ENCODE data around the gene SLC35B2. TPM values are rescaled to one million over a fixed set of nuclear protein-coding genes. Genes with fewer than 3 reads are reported as not detected.

SLC35B2 gene
- polyA plus RNA-seq, 3 donors, result 17.4 to 54.0 (median 30.6) TPM

DNA sequence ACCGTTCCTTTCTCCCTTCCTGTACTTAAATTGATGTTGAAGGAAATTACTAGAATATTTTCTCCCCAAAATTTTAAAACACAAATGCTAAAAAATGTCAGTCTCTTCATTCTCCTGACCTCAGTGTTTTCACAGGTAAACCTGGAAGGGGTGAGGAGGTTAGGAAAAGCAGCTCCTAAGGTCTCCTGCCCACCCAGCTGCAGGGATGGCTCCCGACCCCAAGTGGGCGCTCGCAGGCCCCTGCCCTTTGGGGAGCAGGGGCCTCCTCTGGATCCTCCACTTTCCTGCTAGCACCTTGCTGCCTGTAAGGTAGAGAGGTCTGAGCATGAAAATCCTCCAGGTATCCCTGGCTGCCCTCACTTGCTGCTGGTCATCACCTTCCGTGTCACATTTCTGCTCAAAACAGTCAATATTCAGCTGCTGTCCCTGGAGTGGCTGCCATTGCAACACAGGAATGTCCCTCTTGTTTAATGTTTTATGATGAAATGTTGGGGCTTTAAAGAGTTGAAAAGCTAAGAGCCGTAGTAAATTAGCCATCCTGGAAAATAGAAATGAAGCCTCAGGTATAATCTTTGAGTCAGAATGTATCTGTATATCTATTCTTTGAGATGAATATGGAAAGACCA is 21.3 kb downstream of the SLC35B2 start:
- TF ChIP-seq, protein P1, sequence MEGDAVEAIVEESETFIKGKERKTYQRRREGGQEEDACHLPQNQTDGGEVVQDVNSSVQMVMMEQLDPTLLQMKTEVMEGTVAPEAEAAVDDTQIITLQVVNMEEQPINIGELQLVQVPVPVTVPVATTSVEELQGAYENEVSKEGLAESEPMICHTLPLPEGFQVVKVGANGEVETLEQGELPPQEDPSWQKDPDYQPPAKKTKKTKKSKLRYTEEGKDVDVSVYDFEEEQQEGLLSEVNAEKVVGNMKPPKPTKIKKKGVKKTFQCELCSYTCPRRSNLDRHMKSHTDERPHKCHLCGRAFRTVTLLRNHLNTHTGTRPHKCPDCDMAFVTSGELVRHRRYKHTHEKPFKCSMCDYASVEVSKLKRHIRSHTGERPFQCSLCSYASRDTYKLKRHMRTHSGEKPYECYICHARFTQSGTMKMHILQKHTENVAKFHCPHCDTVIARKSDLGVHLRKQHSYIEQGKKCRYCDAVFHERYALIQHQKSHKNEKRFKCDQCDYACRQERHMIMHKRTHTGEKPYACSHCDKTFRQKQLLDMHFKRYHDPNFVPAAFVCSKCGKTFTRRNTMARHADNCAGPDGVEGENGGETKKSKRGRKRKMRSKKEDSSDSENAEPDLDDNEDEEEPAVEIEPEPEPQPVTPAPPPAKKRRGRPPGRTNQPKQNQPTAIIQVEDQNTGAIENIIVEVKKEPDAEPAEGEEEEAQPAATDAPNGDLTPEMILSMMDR (IDR thresholded peaks at IDR 0.05), result no peak
- 100% methylated on average over 1 of the region's 6 CpGs for WGBS (ENCODE audit: insufficient coverage)
- Histone ChIP-seq H3K9ac (ENCODE audit: insufficient read depth, low read length, poor library complexity, severe bottlenecking) (no peak overlapping the region), H4K20me1 (ENCODE audit: insufficient read depth, low read length) (no peaks in the 10 kb centered on the region), H3K4me3 (replicated peaks in 1 of 3; ENCODE audit: low read depth in 2 of 3, low read length in 3 of 3) (no peak overlapping the region), H3K79me2 (ENCODE audit: insufficient read depth, low read length) (no peaks in the 10 kb centered on the region), H3K4me2 (replicated peaks; ENCODE audit: extremely low read depth, low read length, poor library complexity, severe bottlenecking) (no peak overlapping the region), H3K4me1 (ENCODE audit: control insufficient read depth in 1 of 2, insufficient read depth in 2 of 2, low read length in 2 of 2) (peaks cover 32 to 35% of the 10 kb centered on the region in 2 donors), H3K27ac (ENCODE audit: low read depth in 1 of 2, low read length in 2 of 2) (no peak overlapping the region), H3K36me3 (replicated peaks in 1 of 2; ENCODE audit: control insufficient read depth in 1 of 2, insufficient read depth in 2 of 2, low read length in 2 of 2) (peaks cover under 1 to 5% of the 10 kb centered on the region in 2 donors), H3K9me3 (replicated peaks in 1 of 2; ENCODE audit: control insufficient read depth in 1 of 2, insufficient read depth in 1 of 2, low read length in 2 of 2) (no peaks in the 10 kb centered on the region), H2AFZ (ENCODE audit: insufficient read depth, low read depth, low read length, poor library complexity, severe bottlenecking) (no peak overlapping the region), H3K27me3 (ENCODE audit: control insufficient read depth in 2 of 2, insufficient read depth in 2 of 2, low read length in 2 of 2) (no peaks in the 10 kb centered on the region)
- Mint-ChIP-seq H3K27me3 (ENCODE audit: low read depth in 3 of 3) (peaks cover 0 to 6% (median 3%) of the 10 kb centered on the region in 3 donors), H3K9me3 (no peaks in the 10 kb centered on the region), H3K4me1 (peaks cover 50% of the 10 kb centered on the region), H3K36me3 (peaks cover 12 to 15% of the 10 kb centered on the region in 2 donors), H3K27ac (no peak overlapping the region), H3K4me3 (no peak overlapping the region)
- peak in 1 of 3 donors; percentile 41 for DNase-seq
- intact Hi-C loops (cut with micrococcal nuclease), result loop anchor here (2.0 to 5.0 kb wide), 2 partner anchors 15 to 64 kb away; no protein-coding TSS in a partner anchor

DNA sequence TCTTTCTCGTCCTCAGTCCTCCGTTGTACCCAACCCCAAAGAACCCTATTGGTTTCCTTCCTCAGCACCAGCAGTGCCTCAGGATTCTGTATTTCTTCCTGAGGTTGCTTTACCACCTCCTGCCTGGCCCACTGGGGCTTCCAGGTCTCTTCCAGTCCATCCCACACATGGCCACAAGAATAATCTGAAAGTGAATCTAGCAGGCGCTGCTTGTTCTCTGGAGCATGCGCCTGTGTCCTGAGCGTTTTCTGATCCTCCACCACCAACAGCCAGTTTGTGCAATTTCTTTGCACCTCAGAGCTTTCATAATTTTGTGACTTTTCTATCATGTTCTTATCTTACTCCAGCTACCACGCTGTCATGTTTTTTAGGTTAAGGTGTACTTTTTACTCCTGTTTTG is 22.1 kb downstream of the SLC35B2 start:
- no peak overlapping the region for H3K4me3 Mint-ChIP-seq
- peaks cover 16 to 23% of the 10 kb centered on the region in 2 donors for H3K36me3 Mint-ChIP-seq
- H3K9me3 ChIP-seq (replicated peaks in 1 of 2; ENCODE audit: control insufficient read depth in 1 of 2, insufficient read depth in 1 of 2, low read length in 2 of 2), result no peaks in the 10 kb centered on the region
- 71% methylated on average over 4 of the region's 6 CpGs for WGBS (ENCODE audit: insufficient coverage)
- H3K27me3 Mint-ChIP-seq (ENCODE audit: low read depth in 3 of 3), result peaks cover 0 to 6% (median 3%) of the 10 kb centered on the region in 3 donors
- no peak overlapping the region for H3K4me2 ChIP-seq (replicated peaks; ENCODE audit: extremely low read depth, low read length, poor library complexity, severe bottlenecking)
- H2AFZ ChIP-seq (ENCODE audit: insufficient read depth, low read depth, low read length, poor library complexity, severe bottlenecking), result no peak overlapping the region
- H3K36me3 ChIP-seq (replicated peaks in 1 of 2; ENCODE audit: control insufficient read depth in 1 of 2, insufficient read depth in 2 of 2, low read length in 2 of 2), result peaks cover 5 to 7% of the 10 kb centered on the region in 2 donors
- peak overlapping the region in 3 of 7 donors; percentile 26 to 60 (median 41) for H3K27ac Mint-ChIP-seq
- no peak overlapping the region for H3K27ac ChIP-seq (ENCODE audit: low read depth in 1 of 2, low read length in 2 of 2)
- H3K4me1 Mint-ChIP-seq, result peaks cover 51% of the 10 kb centered on the region
- H3K4me1 ChIP-seq (ENCODE audit: control insufficient read depth in 1 of 2, insufficient read depth in 2 of 2, low read length in 2 of 2), result peaks cover 32 to 35% of the 10 kb centered on the region in 2 donors
- H3K27me3 ChIP-seq (ENCODE audit: control insufficient read depth in 2 of 2, insufficient read depth in 2 of 2, low read length in 2 of 2), result no peaks in the 10 kb centered on the region
- no peak overlapping the region for H3K9ac ChIP-seq (ENCODE audit: insufficient read depth, low read length, poor library complexity, severe bottlenecking)
- no peak for DNase-seq
- intact Hi-C loops (cut with micrococcal nuclease), result loop anchor here (5.0 kb wide), 1 partner anchor 63 kb away; no protein-coding TSS in a partner anchor
- TF ChIP-seq, protein P1 (IDR thresholded peaks at IDR 0.05), result no peak
- H3K79me2 ChIP-seq (ENCODE audit: insufficient read depth, low read length), result no peaks in the 10 kb centered on the region
- no peaks in the 10 kb centered on the region for H3K9me3 Mint-ChIP-seq
- no peaks in the 10 kb centered on the region for H4K20me1 ChIP-seq (ENCODE audit: insufficient read depth, low read length)
- H3K4me3 ChIP-seq (replicated peaks in 1 of 3; ENCODE audit: low read depth in 2 of 3, low read length in 3 of 3), result no peak overlapping the region

All from CD14-positive monocyte (primary cell).